Measurements from ENCODE around the gene ACACA. TPM values are rescaled to one million over a fixed set of nuclear protein-coding genes. Genes with fewer than 3 reads are reported as not detected.

ACACA gene
- total RNA-seq, 1 experiment from 2014 or later, result 31.6 TPM

DNA sequence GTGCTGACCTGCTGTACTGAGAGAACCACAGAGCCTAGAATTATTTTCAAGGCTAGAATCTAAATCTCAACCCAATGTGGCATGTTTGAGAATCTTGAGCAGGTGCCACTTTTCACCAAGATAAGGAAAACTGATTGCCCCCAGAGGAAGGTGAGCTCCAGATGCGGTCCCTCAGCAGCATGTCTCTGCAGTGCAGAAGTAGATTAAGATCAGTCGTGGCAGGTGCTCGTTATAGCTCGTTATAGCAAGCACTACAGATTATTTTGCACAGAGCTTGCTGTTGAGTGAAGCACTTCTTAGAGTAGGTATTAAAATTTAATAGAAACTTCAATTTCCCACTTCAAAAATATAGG lies 281.8 kb downstream of the ACACA start:
- H3K36me3 ChIP-seq (replicated peaks; ENCODE audit: control insufficient read depth, insufficient read depth, low read length), result peaks cover 8% of the 10 kb centered on the region
- DNase-seq, result no peak
- H3K4me3 ChIP-seq (ENCODE audit: insufficient read depth, low read depth, low read length), result no peak overlapping the region
- no peaks in the 10 kb centered on the region for H3K27me3 ChIP-seq (ENCODE audit: control insufficient read depth, insufficient read depth, low read length)

DNA sequence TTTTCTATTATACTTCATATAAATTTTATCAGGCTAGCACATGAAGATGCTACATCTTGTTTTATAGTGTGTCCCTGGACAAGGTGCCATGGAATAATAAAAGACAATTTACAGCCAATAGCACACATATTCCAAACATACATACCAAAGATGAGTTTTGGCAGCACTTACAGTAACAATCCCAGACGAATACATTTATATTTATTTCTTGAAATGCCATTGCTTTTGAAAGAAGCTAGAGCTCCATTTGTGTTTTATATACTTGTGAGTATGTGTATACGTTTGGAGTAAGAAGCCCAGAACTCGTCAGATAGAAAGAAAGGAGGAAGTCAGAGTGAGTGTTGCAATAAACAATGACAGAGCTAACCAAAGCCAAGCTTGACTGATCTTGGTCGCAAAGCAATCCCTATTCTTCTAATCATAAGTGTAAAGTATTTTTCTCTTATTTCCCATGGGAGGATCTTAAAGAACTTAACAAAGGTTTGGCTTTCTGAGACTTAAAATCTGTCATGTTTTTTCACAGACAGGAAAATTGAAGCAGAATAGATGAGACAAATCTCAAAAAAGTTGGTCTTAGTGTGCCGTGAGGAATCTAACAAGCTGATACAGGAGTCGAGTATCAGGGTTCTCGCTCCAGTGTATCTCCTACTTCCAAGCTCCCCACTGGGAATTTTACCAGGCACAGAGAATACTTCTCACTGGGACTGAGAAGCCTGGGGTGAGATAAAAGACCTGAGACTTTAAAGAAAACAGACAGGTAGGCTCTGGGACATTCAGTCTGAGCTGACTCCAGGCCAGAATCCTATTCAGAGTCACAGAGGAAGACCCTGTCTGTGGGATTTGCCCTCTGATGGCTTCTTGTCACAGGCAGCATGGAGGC lies 282.5 kb downstream of the ACACA start:
- DNase-seq, result no peak
- Histone ChIP-seq H3K4me3 (ENCODE audit: insufficient read depth, low read depth, low read length) (no peak overlapping the region), H3K27me3 (ENCODE audit: control insufficient read depth, insufficient read depth, low read length) (no peaks in the 10 kb centered on the region), H3K36me3 (replicated peaks; ENCODE audit: control insufficient read depth, insufficient read depth, low read length) (peaks cover 6% of the 10 kb centered on the region)

DNA sequence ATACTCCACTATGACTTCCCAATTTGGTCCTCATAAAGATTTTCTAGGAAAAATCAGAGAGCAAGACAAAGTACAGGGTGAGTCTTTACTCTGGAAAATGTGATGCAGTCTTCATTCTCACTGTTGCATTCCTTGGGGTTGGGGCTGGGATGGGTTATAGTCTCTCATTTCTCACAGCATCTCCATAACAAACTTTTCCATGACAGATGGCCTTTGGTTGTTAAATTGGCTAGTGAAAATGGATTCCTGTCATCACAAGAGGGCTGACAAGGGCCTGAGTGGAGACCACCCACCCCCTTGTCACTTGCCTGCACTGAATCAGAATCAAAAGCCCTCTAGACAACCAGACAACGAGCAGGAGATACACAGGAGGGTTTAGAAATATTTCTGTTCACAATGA lies 283.2 kb downstream of the ACACA start:
- Histone ChIP-seq H3K27me3 (ENCODE audit: control insufficient read depth, insufficient read depth, low read length) (no peaks in the 10 kb centered on the region), H3K36me3 (replicated peaks; ENCODE audit: control insufficient read depth, insufficient read depth, low read length) (peaks cover 6% of the 10 kb centered on the region), H3K4me3 (ENCODE audit: insufficient read depth, low read depth, low read length) (no peak overlapping the region)
- no peak for DNase-seq

DNA sequence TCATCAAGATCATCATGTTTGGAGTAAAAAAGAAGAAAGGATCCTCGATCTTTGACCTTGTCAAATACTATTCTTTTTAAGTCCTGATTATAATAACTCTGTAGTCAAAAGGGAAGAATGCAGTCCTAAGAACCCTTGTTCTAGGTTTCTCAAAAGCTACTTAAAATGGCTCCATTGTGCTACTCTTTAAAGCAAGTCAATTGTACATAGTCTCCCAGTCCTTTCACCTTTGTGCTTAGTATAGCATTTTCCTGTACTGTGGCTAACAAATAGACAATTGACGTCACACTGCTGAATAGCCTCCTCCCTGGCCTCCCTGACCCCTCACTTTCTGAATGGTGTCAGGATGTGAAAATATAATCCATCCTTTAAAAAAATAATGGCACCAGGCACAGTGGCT lies 285.0 kb downstream of the ACACA start:
- DNase-seq, result no peak
- H3K27me3 ChIP-seq (ENCODE audit: control insufficient read depth, insufficient read depth, low read length), result no peaks in the 10 kb centered on the region
- no peak overlapping the region for H3K4me3 ChIP-seq (ENCODE audit: insufficient read depth, low read depth, low read length)
- H3K36me3 ChIP-seq (replicated peaks; ENCODE audit: control insufficient read depth, insufficient read depth, low read length), result peaks cover 6% of the 10 kb centered on the region

DNA sequence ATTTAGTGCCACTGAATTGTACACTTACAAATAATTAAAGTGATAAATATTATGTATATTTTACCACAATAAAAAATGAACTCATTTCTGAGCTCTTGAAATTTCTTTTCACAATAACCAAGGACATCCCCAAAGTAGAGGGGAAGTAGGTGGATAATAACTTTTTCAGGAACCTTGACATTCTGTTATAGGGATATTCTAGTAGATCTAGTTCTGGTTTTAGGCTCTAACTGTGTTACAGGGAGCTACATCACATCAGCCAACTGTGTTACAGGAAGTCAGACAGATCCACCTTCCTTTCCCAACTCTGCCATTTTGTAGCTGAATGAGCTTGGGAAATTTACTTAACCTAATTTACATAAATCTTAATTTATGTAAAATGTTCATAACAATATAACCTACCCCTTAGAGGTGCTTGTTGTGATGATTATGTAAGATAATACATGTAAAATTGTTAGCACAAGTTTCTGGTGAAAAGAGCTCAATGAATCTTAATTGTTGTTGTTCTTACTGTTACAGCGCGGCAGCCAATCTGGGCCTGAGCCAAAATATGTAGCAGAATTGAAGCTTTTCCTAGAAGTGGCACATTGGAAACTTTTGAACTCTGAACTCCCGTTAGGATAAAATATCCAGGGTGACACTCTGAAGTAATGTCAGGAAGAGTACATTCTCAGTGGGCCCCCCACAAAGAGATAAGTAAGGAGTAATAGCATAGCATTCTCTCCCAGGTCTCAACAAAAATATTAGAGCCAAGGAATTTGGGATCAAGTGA lies 288.1 kb downstream of the ACACA start:
- DNase-seq, result no peak
- Histone ChIP-seq H3K36me3 (replicated peaks; ENCODE audit: control insufficient read depth, insufficient read depth, low read length) (peaks cover 4% of the 10 kb centered on the region; the same call in 1 of the 2 replicates), H3K4me3 (ENCODE audit: insufficient read depth, low read depth, low read length) (no peak overlapping the region), H3K27me3 (ENCODE audit: control insufficient read depth, insufficient read depth, low read length) (no peaks in the 10 kb centered on the region)

DNA sequence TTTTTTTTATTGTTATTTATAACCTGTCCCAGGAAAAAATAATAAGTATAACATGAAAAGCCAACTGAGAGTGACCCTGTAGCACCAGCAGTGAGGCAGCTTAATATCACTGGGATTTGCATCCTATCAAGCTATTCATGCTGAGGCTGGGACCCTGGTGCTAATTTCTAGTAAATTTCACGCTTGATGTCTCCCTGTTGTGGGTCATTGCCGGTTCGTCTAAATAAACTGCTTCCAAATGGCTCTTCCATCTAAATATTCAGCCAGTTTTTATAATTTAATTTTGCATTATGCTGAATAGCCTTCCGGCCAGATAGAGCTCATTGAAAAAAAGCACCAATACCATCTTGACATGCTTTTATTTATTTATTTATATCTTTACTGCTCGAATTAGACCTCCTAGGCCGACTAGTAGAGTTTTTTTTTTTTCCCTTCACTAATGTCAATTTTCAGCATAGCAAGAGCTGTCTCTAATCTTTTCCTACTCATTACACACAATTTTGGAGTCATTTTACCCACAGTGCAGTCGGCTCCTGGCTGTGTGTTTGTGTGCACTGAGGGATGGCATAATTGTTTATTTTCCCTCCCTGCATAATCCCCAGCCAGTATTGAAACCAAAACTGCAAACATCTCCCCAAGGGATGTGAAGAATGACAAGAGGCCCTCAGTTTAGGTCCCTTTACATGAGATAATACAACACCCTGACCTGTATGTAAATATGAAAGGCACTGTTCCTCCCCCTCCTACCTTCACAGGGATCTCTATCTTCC lies 289.1 kb downstream of the ACACA start:
- Histone ChIP-seq H3K4me3 (ENCODE audit: insufficient read depth, low read depth, low read length) (no peak overlapping the region), H3K27me3 (ENCODE audit: control insufficient read depth, insufficient read depth, low read length) (no peaks in the 10 kb centered on the region), H3K36me3 (replicated peaks; ENCODE audit: control insufficient read depth, insufficient read depth, low read length) (peaks cover 8% of the 10 kb centered on the region; the same call in 1 of the 2 replicates)
- peak; percentile 15 for DNase-seq

DNA sequence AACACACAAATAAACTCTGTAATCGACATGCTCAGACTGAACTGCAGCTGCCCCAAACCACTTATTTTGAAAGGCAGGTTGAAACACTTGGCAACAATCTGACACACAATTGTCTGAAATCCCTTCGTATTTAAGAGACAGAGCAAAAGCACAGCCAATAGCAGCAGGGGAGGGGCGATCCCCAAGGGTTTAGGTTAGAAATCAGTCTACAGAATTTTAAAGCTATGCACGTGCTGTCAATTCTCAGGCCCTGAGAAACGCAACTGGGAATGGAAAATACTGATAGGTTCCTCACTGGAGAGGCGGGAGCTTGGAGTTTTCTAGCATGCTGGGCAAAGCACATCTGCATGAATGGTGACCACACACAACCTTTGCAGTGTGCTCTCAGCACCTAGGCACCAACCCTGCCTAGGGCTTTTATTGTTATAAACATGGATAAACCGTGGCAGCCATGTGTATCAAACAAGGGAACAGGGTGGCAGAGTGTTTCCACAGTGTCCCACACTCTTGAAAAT lies 289.9 kb downstream of the ACACA start:
- Histone ChIP-seq H3K27me3 (ENCODE audit: control insufficient read depth, insufficient read depth, low read length) (no peaks in the 10 kb centered on the region), H3K36me3 (replicated peaks; ENCODE audit: control insufficient read depth, insufficient read depth, low read length) (peaks cover 10% of the 10 kb centered on the region), H3K4me3 (ENCODE audit: insufficient read depth, low read depth, low read length) (no peak overlapping the region)
- peak; percentile 31 for DNase-seq

DNA sequence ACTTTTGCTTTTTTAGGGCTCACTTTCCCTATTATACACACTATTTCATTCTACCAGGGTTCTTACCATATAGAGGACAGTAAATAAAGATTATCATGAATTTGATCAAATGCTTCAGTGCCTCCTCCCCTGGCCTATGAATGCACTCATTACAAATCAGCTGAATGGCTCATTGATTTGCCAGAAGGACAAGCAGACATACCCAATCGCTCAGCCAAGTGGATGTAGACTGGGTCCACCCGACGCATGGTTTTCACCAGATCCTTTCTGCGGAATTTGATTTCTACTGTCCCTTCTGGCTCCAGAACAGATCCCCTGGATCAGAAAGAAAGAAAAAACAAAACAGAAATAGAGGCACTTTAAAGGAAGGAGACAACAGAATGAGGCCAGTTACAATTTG lies 295.3 kb downstream of the ACACA start:
- H3K27me3 ChIP-seq (ENCODE audit: control insufficient read depth, insufficient read depth, low read length), result no peaks in the 10 kb centered on the region
- H3K36me3 ChIP-seq (replicated peaks; ENCODE audit: control insufficient read depth, insufficient read depth, low read length), result peaks cover 15% of the 10 kb centered on the region
- no peak for DNase-seq
- no peak overlapping the region for H3K4me3 ChIP-seq (ENCODE audit: insufficient read depth, low read depth, low read length)

DNA sequence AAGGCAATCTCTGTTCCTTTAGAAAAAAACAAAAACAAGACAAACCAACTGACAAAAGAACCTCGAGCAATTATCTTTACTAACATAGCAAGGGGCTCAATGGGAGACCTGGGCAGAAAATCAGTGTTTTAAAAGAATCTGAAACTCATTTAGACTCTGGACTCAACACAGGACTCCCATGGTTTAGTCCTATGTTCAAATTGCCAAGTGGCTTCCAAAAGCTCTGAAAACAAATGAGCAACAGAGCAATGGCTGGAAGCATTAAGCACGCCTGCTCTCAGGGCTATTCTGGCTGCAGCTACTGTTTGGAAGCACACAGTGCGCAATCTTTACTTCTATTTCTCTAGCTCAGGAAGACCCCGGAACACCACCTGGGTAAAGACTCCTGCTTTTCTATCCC lies 295.9 kb downstream of the ACACA start:
- Histone ChIP-seq H3K36me3 (replicated peaks; ENCODE audit: control insufficient read depth, insufficient read depth, low read length) (peaks cover 14% of the 10 kb centered on the region), H3K4me3 (ENCODE audit: insufficient read depth, low read depth, low read length) (no peak overlapping the region), H3K27me3 (ENCODE audit: control insufficient read depth, insufficient read depth, low read length) (no peaks in the 10 kb centered on the region)
- DNase-seq, result no peak

DNA sequence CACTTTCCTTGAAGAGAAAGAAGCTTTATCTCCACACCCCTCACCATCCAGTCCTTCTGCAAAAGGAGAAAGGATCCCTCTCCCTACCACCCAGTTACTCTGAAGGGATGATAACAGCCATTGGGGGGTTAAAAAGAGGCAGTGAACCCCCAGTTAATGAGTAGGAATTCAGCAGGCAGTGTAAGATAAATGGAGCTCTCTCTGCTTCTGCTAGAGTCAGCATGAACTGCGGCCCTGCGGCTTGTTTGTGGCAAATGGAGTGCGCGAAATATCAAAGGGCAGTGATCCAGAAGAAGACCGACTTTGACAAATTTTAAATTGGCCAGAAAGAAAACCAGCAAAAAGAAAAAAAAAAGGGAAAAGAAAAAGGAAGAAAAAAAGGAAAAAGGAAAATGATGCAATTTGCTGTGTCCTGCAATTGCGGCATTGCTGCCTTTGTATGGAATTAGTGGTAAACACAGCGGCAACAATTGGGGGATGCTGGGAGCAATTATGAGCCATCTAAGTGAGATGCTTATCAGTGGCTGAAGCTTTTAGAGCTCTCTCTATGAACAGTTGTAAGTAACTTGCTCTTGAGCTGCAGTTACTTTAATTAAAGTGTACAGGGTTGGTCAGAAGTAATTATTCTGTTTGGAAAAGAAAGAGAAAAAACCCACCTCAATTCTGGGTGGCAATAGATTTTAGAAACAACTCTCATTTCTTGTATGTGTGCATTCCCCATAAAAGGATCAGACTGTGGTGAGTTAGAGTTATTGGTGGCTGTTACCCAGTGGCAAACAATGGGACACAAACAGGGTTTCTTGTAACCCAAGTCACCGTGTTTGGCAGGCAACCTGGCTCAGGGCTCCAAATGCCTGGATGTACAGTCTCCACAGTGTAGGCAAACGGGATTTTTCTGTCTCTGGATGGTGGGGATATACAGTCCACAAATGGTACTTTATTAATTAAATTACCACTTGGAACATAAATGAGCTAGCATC lies 296.6 kb downstream of the ACACA start:
- H3K27me3 ChIP-seq (ENCODE audit: control insufficient read depth, insufficient read depth, low read length), result no peaks in the 10 kb centered on the region
- peaks cover 13% of the 10 kb centered on the region for H3K36me3 ChIP-seq (replicated peaks; ENCODE audit: control insufficient read depth, insufficient read depth, low read length)
- no peak for DNase-seq
- H3K4me3 ChIP-seq (ENCODE audit: insufficient read depth, low read depth, low read length), result no peak overlapping the region

DNA sequence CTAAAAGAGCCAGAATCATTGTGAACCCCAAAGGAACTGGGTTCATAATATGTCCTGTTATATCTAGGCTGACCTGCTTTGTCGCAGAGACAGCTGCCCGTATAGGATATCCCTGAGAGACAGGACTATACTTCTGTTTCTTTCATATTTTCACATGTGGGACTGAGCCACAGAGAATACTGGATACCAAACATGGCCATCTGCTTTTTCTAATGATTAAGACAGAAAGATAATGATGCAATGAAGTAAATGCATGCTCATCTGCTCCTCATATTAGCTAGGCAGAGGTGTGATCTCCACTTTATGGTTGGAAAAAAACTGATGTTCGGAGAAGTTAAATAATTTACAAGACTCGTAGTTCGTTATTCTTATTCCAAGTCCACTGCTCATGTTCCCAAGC lies 297.5 kb downstream of the ACACA start:
- DNase-seq, result no peak
- no peaks in the 10 kb centered on the region for H3K27me3 ChIP-seq (ENCODE audit: control insufficient read depth, insufficient read depth, low read length)
- H3K4me3 ChIP-seq (ENCODE audit: insufficient read depth, low read depth, low read length), result no peak overlapping the region
- peaks cover 13% of the 10 kb centered on the region for H3K36me3 ChIP-seq (replicated peaks; ENCODE audit: control insufficient read depth, insufficient read depth, low read length)

DNA sequence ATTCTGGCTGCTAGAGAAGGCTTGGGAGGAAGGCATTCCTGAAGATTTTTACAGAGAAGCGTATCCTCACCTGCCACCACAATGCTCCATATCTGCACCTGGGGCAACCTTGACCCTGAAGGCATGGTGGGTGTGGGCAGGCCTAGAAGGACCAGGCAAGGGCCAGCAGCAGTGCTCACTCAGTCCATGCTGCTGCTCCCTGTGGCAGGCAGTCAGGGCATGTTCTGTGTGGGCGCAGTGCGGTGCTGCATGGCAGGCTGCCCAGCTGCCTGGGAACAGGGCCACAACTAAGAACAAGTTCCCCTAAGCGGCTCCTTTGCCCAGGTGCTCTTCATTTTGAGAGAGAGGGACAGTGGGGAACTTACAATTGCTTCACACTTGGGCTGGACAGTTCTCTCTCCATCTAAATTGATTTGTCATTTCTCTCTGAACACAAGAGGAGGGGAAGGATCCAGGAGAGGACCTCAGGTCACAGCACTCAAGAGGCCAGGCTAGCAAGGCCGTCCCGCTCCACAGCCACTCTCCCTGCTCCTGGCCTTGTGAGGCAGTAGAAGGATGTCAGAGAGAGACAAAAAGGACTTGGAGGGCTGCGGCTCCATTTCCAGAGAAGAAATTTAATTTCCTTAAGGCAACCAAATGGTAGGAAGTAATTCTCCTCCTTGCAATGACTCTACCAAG lies 299.1 kb downstream of the ACACA start:
- no peak overlapping the region for H3K4me3 ChIP-seq (ENCODE audit: insufficient read depth, low read depth, low read length)
- H3K36me3 ChIP-seq (replicated peaks; ENCODE audit: control insufficient read depth, insufficient read depth, low read length), result peaks cover 11% of the 10 kb centered on the region
- H3K27me3 ChIP-seq (ENCODE audit: control insufficient read depth, insufficient read depth, low read length), result no peaks in the 10 kb centered on the region
- DNase-seq, result no peak

DNA sequence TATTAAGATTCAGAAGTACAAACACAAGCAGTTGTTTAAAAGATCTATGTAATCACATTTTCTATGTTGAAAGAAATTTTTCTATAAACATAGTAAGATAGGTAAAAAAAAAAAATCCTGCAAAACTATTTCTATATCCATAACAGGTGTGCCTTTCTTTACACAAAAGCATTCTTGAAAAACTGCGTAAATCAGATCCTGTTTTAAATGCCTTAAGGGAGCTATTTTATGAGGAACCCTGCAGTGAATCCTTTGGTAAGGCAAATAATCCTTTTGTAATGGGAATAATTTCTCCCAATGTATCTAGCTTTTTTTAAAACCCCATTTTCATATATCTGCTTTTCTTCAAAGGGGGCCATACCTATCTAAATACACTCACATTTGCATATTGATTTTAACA lies 300.6 kb downstream of the ACACA start:
- Histone ChIP-seq H3K4me3 (ENCODE audit: insufficient read depth, low read depth, low read length) (no peak overlapping the region), H3K27me3 (ENCODE audit: control insufficient read depth, insufficient read depth, low read length) (no peaks in the 10 kb centered on the region), H3K36me3 (replicated peaks; ENCODE audit: control insufficient read depth, insufficient read depth, low read length) (peaks cover 5% of the 10 kb centered on the region)
- no peak for DNase-seq

Measured in H7 (cell line).